Measurements from ENCODE around the gene NPHP1.
"Not testable (repeated sequence)": the region's sequence is repeated elsewhere in the genome, so short reads cannot be mapped to it uniquely, and the experiment has no call there.

NPHP1 gene

GRCh38 chr2:110197452-110197851 lies 7.4 kb downstream of the NPHP1 start:
- no peak for DNase-seq (ENCODE audit: low read depth)

GRCh38 chr2:110190169-110190568 lies 14.6 kb downstream of the NPHP1 start:
- DNase-seq (ENCODE audit: low read depth): not testable (repeated sequence)

- DNase-seq (ENCODE audit: low read depth): no peak
These were observed 22.4 kb downstream of the NPHP1 start for GRCh38 chr2:110182449-110182848.

- DNase-seq (ENCODE audit: low read depth): no peak
These were observed 24.8 kb downstream of the NPHP1 start for GRCh38 chr2:110180036-110180435.

- peak; percentile 42 for DNase-seq (ENCODE audit: low read depth)
These were observed 31.3 kb downstream of the NPHP1 start for GRCh38 chr2:110173523-110173922.

GRCh38 chr2:110172506-110172905 lies 32.3 kb downstream of the NPHP1 start:
- DNase-seq (ENCODE audit: low read depth): no peak

- DNase-seq (ENCODE audit: low read depth): no peak
These were observed 34.7 kb downstream of the NPHP1 start for GRCh38 chr2:110170102-110170501.

- DNase-seq (ENCODE audit: low read depth): no peak
These were observed 37.4 kb downstream of the NPHP1 start for GRCh38 chr2:110167326-110168000.

- peak; percentile 8 for DNase-seq (ENCODE audit: low read depth)
These were observed 38.5 kb downstream of the NPHP1 start for GRCh38 chr2:110166266-110166665.

- peak; percentile 60 for DNase-seq (ENCODE audit: low read depth)
These were observed 47.5 kb downstream of the NPHP1 start for GRCh38 chr2:110157153-110157793.

GRCh38 chr2:110154828-110155227 lies 50.0 kb downstream of the NPHP1 start:
- DNase-seq (ENCODE audit: low read depth): not testable (repeated sequence)

- DNase-seq (ENCODE audit: low read depth): not testable (repeated sequence)
These were observed 50.6 kb downstream of the NPHP1 start for GRCh38 chr2:110154188-110154587.

- DNase-seq (ENCODE audit: low read depth): no peak
These were observed 51.4 kb downstream of the NPHP1 start for GRCh38 chr2:110153416-110153815.

GRCh38 chr2:110152943-110153342 lies 51.9 kb downstream of the NPHP1 start:
- no peak for DNase-seq (ENCODE audit: low read depth)

- peak; percentile 8 for DNase-seq (ENCODE audit: low read depth)
These were observed 55.2 kb downstream of the NPHP1 start for GRCh38 chr2:110149330-110150220.

- DNase-seq (ENCODE audit: low read depth): no peak
These were observed 57.9 kb downstream of the NPHP1 start for GRCh38 chr2:110146945-110147332.

- no peak for DNase-seq (ENCODE audit: low read depth)
These were observed 58.4 kb downstream of the NPHP1 start for GRCh38 chr2:110146183-110146944.

- no peak for DNase-seq (ENCODE audit: low read depth)
These were observed 60.8 kb downstream of the NPHP1 start for GRCh38 chr2:110143982-110144381.

GRCh38 chr2:110140401-110140800 lies 64.4 kb downstream of the NPHP1 start:
- DNase-seq (ENCODE audit: low read depth): no peak

GRCh38 chr2:110134025-110134424 lies 70.8 kb downstream of the NPHP1 start:
- no peak for DNase-seq (ENCODE audit: low read depth)

- no peak for DNase-seq (ENCODE audit: low read depth)
These were observed 73.6 kb downstream of the NPHP1 start for GRCh38 chr2:110131166-110131565.

GRCh38 chr2:110130757-110131156 lies 74.1 kb downstream of the NPHP1 start:
- DNase-seq (ENCODE audit: low read depth): no peak

Measured in fibroblast of gingiva (primary cell).